NB4 (cell line): ENCODE measurements around the gene ABLIM1.

Experiments
- DNase-seq: peaks from one replicate; pipeline ENCODE4 v3.0.0; 2010; ENCODE audit warnings: low read depth
- H3K4me3 ChIP-seq: one replicate; pipeline ENCODE4 v1.5.1; 2011; ENCODE audit warnings: mild to moderate bottlenecking, low read depth, low read length, moderate library complexity
- MAX ChIP-seq: IDR thresholded peaks from 2 replicates; pipeline ENCODE4 v1.6.1; 2011; ENCODE audit warnings: low read depth, low read length
- MYC ChIP-seq: IDR thresholded peaks from 2 replicates; pipeline ENCODE4 v1.6.1; 2011; ENCODE audit warnings: low read depth, low read length
- POLR2A ChIP-seq: IDR thresholded peaks from 2 replicates; pipeline ENCODE4 v1.6.1; 2011; ENCODE audit warnings: mild to moderate bottlenecking; ENCODE audit not compliant: insufficient read length; ENCODE audit errors: extremely low read depth
- TF ChIP-seq, protein P1 (sequence below): IDR thresholded peaks from one replicate; pipeline ENCODE4 v1.5.1; 2012; ENCODE audit warnings: low read depth, low read length

Gene ABLIM1

GRCh38 chr10:114518401-114519305 lies 139.4 kb downstream of the ABLIM1 start:
- no peak for DNase-seq
- H3K4me3 ChIP-seq = no peak overlapping the region
- TF ChIP-seq MAX = no peak
- TF ChIP-seq POLR2A = no peak
- no peak for TF ChIP-seq MYC
- TF ChIP-seq, protein P1, sequence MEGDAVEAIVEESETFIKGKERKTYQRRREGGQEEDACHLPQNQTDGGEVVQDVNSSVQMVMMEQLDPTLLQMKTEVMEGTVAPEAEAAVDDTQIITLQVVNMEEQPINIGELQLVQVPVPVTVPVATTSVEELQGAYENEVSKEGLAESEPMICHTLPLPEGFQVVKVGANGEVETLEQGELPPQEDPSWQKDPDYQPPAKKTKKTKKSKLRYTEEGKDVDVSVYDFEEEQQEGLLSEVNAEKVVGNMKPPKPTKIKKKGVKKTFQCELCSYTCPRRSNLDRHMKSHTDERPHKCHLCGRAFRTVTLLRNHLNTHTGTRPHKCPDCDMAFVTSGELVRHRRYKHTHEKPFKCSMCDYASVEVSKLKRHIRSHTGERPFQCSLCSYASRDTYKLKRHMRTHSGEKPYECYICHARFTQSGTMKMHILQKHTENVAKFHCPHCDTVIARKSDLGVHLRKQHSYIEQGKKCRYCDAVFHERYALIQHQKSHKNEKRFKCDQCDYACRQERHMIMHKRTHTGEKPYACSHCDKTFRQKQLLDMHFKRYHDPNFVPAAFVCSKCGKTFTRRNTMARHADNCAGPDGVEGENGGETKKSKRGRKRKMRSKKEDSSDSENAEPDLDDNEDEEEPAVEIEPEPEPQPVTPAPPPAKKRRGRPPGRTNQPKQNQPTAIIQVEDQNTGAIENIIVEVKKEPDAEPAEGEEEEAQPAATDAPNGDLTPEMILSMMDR = no peak

DNA sequence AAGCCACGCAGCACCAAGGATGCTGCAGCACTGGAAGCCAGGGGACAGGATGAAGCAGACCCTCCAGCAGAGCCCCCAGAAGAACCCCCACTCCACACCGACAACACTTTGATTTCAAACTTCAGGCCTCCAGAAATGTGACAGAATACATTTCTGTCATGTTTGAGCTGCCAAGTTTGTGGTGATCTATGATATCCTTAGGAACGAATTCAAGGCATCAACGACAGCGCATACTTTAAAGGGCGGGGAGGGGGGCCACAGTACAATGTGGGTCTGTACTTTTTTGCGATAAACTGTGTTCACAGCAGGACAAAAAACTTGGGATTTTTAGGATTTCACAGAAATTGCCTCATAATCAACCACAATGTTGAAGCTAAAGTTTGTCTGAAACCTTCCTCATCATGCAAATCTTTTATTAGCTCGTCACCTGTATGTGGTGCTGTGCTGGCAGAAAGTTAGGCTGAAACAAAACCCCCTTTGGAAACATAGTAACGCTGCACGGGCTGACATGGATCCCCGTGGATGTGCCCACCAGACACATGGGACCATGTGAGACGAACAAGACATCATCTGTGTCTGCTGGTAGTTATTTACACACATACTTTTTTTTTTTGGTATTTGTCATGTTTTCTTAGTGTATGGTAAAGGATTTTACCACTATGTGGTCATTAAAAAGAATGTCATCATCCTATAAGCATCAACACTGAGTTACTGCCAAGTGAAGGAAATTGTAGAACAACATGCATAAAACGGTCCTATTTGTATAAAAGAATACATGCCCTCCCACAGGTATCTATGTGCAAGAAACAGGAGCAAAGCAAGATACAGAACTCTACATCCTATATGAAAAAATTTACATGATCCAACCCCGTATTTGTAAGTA lies 140.5 kb downstream of the ABLIM1 start:
- TF ChIP-seq, protein P1 = no peak
- TF ChIP-seq MAX (no peak), POLR2A (no peak), MYC (no peak)

DNA sequence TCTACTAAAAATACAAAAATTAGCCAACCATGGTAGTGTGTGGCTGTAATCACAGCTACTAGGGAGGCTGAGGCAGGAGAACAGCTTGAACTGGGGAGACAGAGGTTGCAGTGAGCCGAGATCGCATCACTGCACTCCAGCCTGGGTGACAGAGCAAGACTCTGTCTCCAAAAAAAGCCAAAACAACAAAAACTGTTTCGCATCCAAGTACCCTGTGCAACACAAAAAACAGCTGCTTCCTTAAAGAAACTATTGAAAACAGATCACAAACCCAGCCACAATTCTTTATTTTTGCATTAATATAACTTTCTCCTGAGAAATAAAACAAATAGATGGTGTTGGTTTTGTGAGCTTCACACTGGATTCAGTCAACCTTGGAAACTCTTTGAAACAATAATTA lies 141.7 kb downstream of the ABLIM1 start:
- no peak for DNase-seq
- TF ChIP-seq, protein P1 = no peak
- no peak overlapping the region for H3K4me3 ChIP-seq

More for the DNA sequence above, 140.5 kb downstream of the ABLIM1 start:
- DNase-seq = no peak
- no peak overlapping the region for H3K4me3 ChIP-seq

GRCh38 chr10:114515298-114515914 lies 142.7 kb downstream of the ABLIM1 start:
- H3K4me3 ChIP-seq = no peak overlapping the region
- TF ChIP-seq, protein P1 = no peak
- TF ChIP-seq POLR2A (no peak), MAX (no peak), MYC (no peak)
- no peak for DNase-seq

- no peak for DNase-seq
- H3K4me3 ChIP-seq = no peak overlapping the region
- TF ChIP-seq, protein P1 = no peak
- TF ChIP-seq POLR2A (no peak), MAX (no peak), MYC (no peak)
Observed at GRCh38 chr10:114513381-114513792, 144.7 kb downstream of the ABLIM1 start.
